WTC11 (cell line): ENCODE measurements around the gene DAB2. TPM values are rescaled to one million over a fixed set of nuclear protein-coding genes. Genes with fewer than 3 reads are reported as not detected.

Experiments
- ATAC-seq: fragments of 200-7000 bp; cut with Tn5 transposase; 2 replicates; pipeline ENCODE4 v1.10.0; 2021; ENCODE audit warnings: mild to moderate bottlenecking, moderate library complexity
- CTCF ChIA-PET: fragments of 300-600 bp; sonication (Branson Sonifier 250); formaldehyde crosslinking; loops from one replicate; lab custom pipeline; 2021; ENCODE audit warnings: antibody characterized with exemption; lab: Charles Lee
- POLR2A ChIA-PET: fragments of 350-600 bp; sonication (Branson Sonifier 250); formaldehyde crosslinking; loops from one replicate; lab custom pipeline; 2021; ENCODE audit warnings: antibody characterized with exemption; lab: Charles Lee
- DNase-seq: peaks from one replicate; pipeline ENCODE4 v3.0.0; 2021; ENCODE audit warnings: low spot score
- H3K27ac Mint-ChIP-seq: 2 replicates; pipeline ENCODE4 v1.8.0; 2021; ENCODE audit warnings: mixed read lengths
- H3K27me3 Mint-ChIP-seq: 2 replicates; pipeline ENCODE4 v1.8.0; 2021; ENCODE audit warnings: low read depth, mild to moderate bottlenecking, moderate library complexity, mixed read lengths
- H3K36me3 Mint-ChIP-seq: 2 replicates; pipeline ENCODE4 v1.8.0; 2021; ENCODE audit warnings: mixed read lengths
- H3K4me1 Mint-ChIP-seq: 2 replicates; pipeline ENCODE4 v1.8.0; 2022; ENCODE audit warnings: mixed read lengths
- H3K4me3 Mint-ChIP-seq: 2 replicates; pipeline ENCODE4 v1.8.0; 2021; ENCODE audit warnings: mild to moderate bottlenecking, moderate library complexity, mixed read lengths
- H3K9me3 Mint-ChIP-seq: 2 replicates; pipeline ENCODE4 v1.8.0; 2021; ENCODE audit warnings: mixed read lengths
- AFF4 ChIP-seq: sonication (generic); formaldehyde crosslinking; IDR thresholded peaks from 2 replicates; pipeline ENCODE4 v1.8.1; 2023; ENCODE audit warnings: mild to moderate bottlenecking, missing genetic modification reagents, borderline replicate concordance
- ATF1 ChIP-seq: sonication (generic); formaldehyde crosslinking; IDR thresholded peaks from 2 replicates; pipeline ENCODE4 v1.8.1; 2023; ENCODE audit warnings: mild to moderate bottlenecking, moderate library complexity, missing genetic modification reagents
- CBFB ChIP-seq: sonication (generic); formaldehyde crosslinking; IDR thresholded peaks from 2 replicates; pipeline ENCODE4 v1.8.1; 2022; ENCODE audit warnings: mild to moderate bottlenecking, low read depth, missing genetic modification reagents
- E2F5 ChIP-seq: sonication (generic); formaldehyde crosslinking; IDR thresholded peaks from 2 replicates; pipeline ENCODE4 v1.8.1; 2022; ENCODE audit warnings: mild to moderate bottlenecking, moderate library complexity, missing genetic modification reagents
- ELF4 ChIP-seq: sonication (generic); formaldehyde crosslinking; IDR thresholded peaks from 2 replicates; pipeline ENCODE4 v1.8.1; 2022; ENCODE audit warnings: low read depth, mild to moderate bottlenecking, moderate library complexity, missing genetic modification reagents
- ERG ChIP-seq: fragments of 250-450 bp; sonication (Bioruptor Pico); IDR thresholded peaks from 2 replicates; pipeline ENCODE4 v1.8.0; 2021; ENCODE audit warnings: mild to moderate bottlenecking
- FOXJ3 ChIP-seq: sonication (generic); formaldehyde crosslinking; IDR thresholded peaks from 2 replicates; pipeline ENCODE4 v1.9.0; 2021; ENCODE audit warnings: missing genetic modification reagents, mild to moderate bottlenecking, borderline replicate concordance
- IRF2 ChIP-seq: sonication (generic); formaldehyde crosslinking; IDR thresholded peaks from 2 replicates; pipeline ENCODE4 v1.8.0; 2022; ENCODE audit warnings: low read depth, missing genetic modification reagents, borderline replicate concordance
- JUN ChIP-seq: sonication (generic); formaldehyde crosslinking; IDR thresholded peaks from 2 replicates; pipeline ENCODE4 v1.8.0; 2023; ENCODE audit warnings: mild to moderate bottlenecking, missing genetic modification reagents
- PREB ChIP-seq: sonication (generic); formaldehyde crosslinking; IDR thresholded peaks from 2 replicates; pipeline ENCODE4 v1.8.1; 2022; ENCODE audit warnings: mild to moderate bottlenecking, missing genetic modification reagents, moderate library complexity, borderline replicate concordance
- SMAD4 ChIP-seq: sonication (generic); formaldehyde crosslinking; IDR thresholded peaks from 2 replicates; pipeline ENCODE4 v1.8.0; 2022; ENCODE audit warnings: mild to moderate bottlenecking, missing genetic modification reagents
- SP1 ChIP-seq: sonication (generic); formaldehyde crosslinking; conservative IDR thresholded peaks from 2 replicates; pipeline ENCODE4 v1.8.1; 2022; ENCODE audit warnings: missing genetic modification reagents
- TP53 ChIP-seq: sonication (generic); formaldehyde crosslinking; IDR thresholded peaks from 2 replicates; pipeline ENCODE4 v1.8.1; 2023; ENCODE audit warnings: mild to moderate bottlenecking, missing genetic modification reagents
- ZBTB21 ChIP-seq: sonication (generic); formaldehyde crosslinking; IDR thresholded peaks from 2 replicates; pipeline ENCODE4 v1.8.1; 2023; ENCODE audit warnings: mild to moderate bottlenecking, missing genetic modification reagents, borderline replicate concordance
- ZNF121 ChIP-seq: sonication (generic); formaldehyde crosslinking; IDR thresholded peaks from 2 replicates; pipeline ENCODE4 v1.8.0; 2023; ENCODE audit warnings: missing genetic modification reagents
- ZNF232 ChIP-seq: sonication (generic); formaldehyde crosslinking; IDR thresholded peaks from 2 replicates; pipeline ENCODE4 v1.8.0; 2022; ENCODE audit warnings: mild to moderate bottlenecking, missing genetic modification reagents
- ZNF671 ChIP-seq: fragments of 250-450 bp; sonication (Bioruptor Pico); IDR thresholded peaks from 2 replicates; pipeline ENCODE4 v1.8.0; 2021; ENCODE audit warnings: mild to moderate bottlenecking
- total RNA-seq: library from RNA; stranded (reverse); gene quantifications from 3 replicates; pipeline ENCODE4 v1.2.3, GENCODE V29; 2021
- TF ChIP-seq, protein P1 (sequence below): sonication (generic); formaldehyde crosslinking; IDR thresholded peaks from 2 replicates; pipeline ENCODE4 v1.8.0; 2022; ENCODE audit warnings: mild to moderate bottlenecking, missing genetic modification reagents
- TF ChIP-seq, protein P2 (sequence below): sonication (generic); formaldehyde crosslinking; IDR thresholded peaks from 2 replicates; pipeline ENCODE4 v1.8.0; 2023; ENCODE audit warnings: mild to moderate bottlenecking, missing genetic modification reagents

The DAB2 gene
- total RNA-seq, 1 experiment from 2014 or later: 7.2 TPM

GRCh38 chr5:39440192-39440957 is 15.6 kb upstream of the DAB2 start (continued):
- no peak for TF ChIP-seq ZNF671 (CRISPR knock-in tag)
- no peak for TF ChIP-seq ZNF232 (CRISPR knock-in tag)
- no peak for TF ChIP-seq ZBTB21
- TF ChIP-seq, all 79 proteins: peak for 0

GRCh38 chr5:39439582-39440162 is 14.9 kb upstream of the DAB2 start:
- H3K27me3 Mint-ChIP-seq: no peaks in the 10 kb centered on the region
- ATAC-seq: no peak
- no peak overlapping the region for H3K4me3 Mint-ChIP-seq
- no peaks in the 10 kb centered on the region for H3K9me3 Mint-ChIP-seq
- no peak for TF ChIP-seq IRF2
- TF ChIP-seq JUN (CRISPR knock-in tag): no peak
- TF ChIP-seq ERG (CRISPR knock-in tag): no peak
- no peak for TF ChIP-seq SP1 (CRISPR knock-in tag)
- no peak for TF ChIP-seq ELF4 (CRISPR knock-in tag)
- no peak for TF ChIP-seq ZNF121
- TF ChIP-seq TP53 (CRISPR knock-in tag): no peak
- TF ChIP-seq, protein P1, sequence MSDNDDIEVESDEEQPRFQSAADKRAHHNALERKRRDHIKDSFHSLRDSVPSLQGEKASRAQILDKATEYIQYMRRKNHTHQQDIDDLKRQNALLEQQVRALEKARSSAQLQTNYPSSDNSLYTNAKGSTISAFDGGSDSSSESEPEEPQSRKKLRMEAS (CRISPR knock-in tag): no peak
- no peaks in the 10 kb centered on the region for H3K36me3 Mint-ChIP-seq
- no peak overlapping the region for H3K27ac Mint-ChIP-seq
- H3K4me1 Mint-ChIP-seq: no peaks in the 10 kb centered on the region
- CTCF ChIA-PET: no interaction called here
- DNase-seq: no peak
- POLR2A ChIA-PET: no interaction called here

DNA sequence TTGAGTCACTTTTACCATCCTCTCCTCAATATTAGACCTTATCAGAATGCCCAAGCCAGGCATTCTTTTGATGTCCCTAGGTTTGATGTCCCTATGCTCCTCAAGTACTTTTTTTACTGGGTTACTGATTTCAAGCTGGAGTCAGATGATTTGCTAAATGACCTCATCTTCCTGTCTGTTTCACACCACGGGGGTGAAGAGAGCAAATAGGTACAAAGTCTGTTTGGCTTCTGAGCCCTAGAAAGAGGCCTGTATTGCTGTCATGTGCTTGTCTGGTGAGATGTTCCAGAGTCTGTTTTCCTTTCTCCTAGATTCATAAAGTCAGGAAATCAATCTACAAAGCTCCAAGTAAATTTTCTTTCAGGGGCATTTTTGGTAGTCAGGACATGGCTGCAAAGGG is 12.7 kb upstream of the DAB2 start:
- H3K4me1 Mint-ChIP-seq: no peaks in the 10 kb centered on the region
- H3K9me3 Mint-ChIP-seq: no peaks in the 10 kb centered on the region
- ChIA-PET POLR2A (interaction anchor here (0.7 to 1.0 kb wide), 2 partner anchors 13 to 46 kb away, joined by 3 read pairs; partner anchors contain the start of gene DAB2), CTCF (interaction anchor here (0.9 kb wide), 1 partner anchor 13 kb away, joined by 6 read pairs; the partner anchor contains the start of gene DAB2)
- no peaks in the 10 kb centered on the region for H3K36me3 Mint-ChIP-seq
- DNase-seq (no peak), ATAC-seq (no peak)
- no peaks in the 10 kb centered on the region for H3K27me3 Mint-ChIP-seq
- H3K27ac Mint-ChIP-seq: no peak overlapping the region
- H3K4me3 Mint-ChIP-seq: no peak overlapping the region
- TF ChIP-seq SP1 (CRISPR knock-in tag): no peak
- TF ChIP-seq AFF4: no peak
- TF ChIP-seq ATF1 (CRISPR knock-in tag): no peak
- TF ChIP-seq E2F5 (CRISPR knock-in tag): no peak
- TF ChIP-seq CBFB (CRISPR knock-in tag): no peak
- TF ChIP-seq FOXJ3 (CRISPR knock-in tag): no peak
- TF ChIP-seq SMAD4 (CRISPR knock-in tag): no peak
- TF ChIP-seq, protein P2, sequence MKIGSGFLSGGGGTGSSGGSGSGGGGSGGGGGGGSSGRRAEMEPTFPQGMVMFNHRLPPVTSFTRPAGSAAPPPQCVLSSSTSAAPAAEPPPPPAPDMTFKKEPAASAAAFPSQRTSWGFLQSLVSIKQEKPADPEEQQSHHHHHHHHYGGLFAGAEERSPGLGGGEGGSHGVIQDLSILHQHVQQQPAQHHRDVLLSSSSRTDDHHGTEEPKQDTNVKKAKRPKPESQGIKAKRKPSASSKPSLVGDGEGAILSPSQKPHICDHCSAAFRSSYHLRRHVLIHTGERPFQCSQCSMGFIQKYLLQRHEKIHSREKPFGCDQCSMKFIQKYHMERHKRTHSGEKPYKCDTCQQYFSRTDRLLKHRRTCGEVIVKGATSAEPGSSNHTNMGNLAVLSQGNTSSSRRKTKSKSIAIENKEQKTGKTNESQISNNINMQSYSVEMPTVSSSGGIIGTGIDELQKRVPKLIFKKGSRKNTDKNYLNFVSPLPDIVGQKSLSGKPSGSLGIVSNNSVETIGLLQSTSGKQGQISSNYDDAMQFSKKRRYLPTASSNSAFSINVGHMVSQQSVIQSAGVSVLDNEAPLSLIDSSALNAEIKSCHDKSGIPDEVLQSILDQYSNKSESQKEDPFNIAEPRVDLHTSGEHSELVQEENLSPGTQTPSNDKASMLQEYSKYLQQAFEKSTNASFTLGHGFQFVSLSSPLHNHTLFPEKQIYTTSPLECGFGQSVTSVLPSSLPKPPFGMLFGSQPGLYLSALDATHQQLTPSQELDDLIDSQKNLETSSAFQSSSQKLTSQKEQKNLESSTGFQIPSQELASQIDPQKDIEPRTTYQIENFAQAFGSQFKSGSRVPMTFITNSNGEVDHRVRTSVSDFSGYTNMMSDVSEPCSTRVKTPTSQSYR (CRISPR knock-in tag): no peak
- TF ChIP-seq IRF2: no peak
- no peak for TF ChIP-seq PREB (CRISPR knock-in tag)
